Effector CD8-positive, alpha-beta T cell (primary cell): Measurements from ENCODE around the gene SLC6A2.

ENCODE experiments used
- DNase-seq: peaks from one replicate; lab custom pipeline; 2025; lab: John Stamatoyannopoulos, UW

The SLC6A2 gene

DNA sequence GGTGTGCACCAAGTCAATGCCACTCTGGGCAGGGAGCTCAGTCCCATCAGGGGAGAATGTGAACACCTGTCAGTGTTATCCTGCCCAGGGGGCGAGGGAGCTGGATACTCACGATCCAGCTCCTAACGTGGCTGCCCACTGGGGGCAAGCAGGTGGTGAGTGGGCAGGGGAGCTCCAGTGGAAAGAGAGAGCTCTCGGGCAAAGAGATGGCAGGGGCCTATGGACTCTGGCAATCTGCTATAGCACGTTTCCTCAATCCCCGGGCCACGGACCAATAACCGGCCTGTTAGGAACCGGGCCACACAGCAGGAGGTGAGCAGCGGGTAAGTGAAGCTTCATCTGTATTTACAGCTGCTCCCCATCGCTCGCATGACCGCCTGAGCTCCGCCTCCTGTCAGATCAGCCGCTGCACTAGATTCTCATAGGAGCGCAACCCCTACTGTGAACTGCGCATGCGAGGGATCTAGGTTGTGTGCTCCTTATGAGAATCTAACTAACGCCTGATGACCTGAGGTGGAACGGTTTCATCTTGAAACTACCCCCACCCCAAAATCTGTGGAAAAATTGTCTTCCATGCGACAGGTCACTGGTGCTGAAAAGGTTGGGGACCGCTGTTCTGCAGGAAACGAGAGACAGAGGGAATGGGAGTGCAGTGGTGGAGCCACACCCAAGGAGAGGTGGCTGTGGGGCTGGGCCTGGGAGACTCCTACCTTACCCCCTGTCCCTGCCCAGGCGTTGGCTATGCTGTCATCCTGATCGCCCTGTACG, 15.6 kb downstream of the SLC6A2 start:
- DNase-seq: no peak

GRCh38 chr16:55671974-55672280, 16.1 kb downstream of the SLC6A2 start:
- no peak for DNase-seq

- DNase-seq: no peak
These were observed 16.7 kb downstream of the SLC6A2 start for GRCh38 chr16:55672471-55672870.

DNA sequence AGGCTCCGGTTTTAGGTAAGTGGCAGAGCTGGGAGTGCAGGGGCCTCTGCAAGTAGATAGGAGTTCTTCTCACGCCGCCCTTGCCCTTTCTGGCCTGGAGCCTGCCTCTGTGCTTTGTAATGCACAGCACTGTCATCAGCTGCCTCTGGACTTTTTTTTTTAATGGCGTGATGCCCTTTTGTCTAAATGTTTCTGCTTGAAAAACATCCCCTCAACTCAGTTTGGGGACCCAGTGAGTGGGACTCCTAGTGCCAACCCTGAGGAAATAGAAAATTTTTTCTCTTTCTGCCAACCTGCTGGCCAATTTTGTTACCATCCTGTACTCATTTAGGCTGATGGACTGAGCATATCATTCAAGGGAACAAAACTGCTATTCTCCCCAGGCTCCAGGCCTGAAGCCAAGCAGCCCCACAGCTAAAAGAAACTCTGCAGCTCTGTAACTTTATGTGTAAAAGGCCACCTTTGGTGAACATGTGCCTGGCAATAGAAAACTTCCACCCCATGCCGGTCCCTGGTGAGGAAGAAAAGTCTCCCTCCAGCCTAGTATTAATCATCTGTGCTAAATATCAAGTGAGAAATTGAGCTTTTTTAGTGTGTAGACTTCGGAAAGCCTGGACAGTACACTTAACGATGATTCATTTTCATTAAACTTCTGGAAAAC, 22.5 kb downstream of the SLC6A2 start:
- no peak for DNase-seq

DNA sequence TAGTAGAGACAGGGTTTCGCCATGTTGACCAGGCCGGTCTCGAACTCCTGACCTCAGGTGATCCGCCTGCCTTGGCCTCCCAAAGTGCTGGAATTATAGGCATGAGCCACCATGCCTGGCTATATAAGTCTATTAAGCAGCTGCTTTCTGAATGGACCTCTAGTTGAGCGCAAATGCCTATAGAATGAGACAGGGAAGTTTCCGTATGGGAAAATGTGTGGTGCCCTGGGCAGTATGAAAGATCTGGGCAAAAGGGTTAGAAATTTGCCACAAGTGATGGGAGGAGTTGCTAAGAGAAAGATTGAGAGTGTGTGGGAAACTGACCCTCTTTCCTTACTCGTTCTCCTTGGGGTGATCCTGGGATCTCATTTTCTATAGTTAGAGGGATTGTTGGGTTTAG, 26.3 kb downstream of the SLC6A2 start:
- no peak for DNase-seq

DNA sequence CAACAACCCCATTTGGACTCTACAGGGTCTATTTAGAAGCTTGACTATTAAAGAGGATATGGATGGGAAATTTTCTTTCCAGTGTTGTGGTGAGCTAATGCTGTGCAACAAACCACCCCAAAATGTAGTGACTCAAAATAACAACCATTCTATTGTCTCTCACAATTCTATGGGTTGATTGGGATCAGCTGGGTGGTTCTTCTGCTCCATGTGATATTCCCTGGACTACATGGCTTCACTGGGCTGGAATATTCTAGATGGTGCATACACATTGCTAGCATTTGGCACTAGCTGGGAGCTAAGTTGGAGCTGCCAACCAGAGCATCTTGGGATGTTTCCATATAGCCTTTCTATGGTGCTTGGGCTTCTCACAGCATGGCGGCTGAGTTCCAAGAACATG, 30.2 kb downstream of the SLC6A2 start:
- no peak for DNase-seq

GRCh38 chr16:55686671-55687070, 30.9 kb downstream of the SLC6A2 start:
- DNase-seq: no peak

DNA sequence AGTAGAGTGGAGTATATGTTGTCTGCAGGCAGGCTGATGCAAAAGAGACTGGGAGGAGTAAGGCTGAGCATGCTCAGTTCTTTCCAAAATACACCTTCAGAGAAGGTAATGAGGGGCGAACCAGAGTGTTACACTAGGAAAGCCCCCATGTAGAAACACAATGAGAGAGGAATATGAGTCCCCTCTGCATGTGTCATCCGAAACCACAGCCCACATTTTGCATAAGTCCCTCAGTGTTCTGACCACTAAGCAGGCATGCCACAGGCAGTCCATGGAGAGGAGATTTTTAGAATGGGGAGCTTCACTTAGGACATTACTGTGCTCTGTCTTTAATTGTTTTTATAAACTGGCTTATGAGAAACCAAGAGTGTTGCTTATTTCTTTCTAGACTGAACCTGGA, 32.0 kb downstream of the SLC6A2 start:
- DNase-seq: no peak

GRCh38 chr16:55690841-55691240, 35.1 kb downstream of the SLC6A2 start:
- DNase-seq: no peak

DNA sequence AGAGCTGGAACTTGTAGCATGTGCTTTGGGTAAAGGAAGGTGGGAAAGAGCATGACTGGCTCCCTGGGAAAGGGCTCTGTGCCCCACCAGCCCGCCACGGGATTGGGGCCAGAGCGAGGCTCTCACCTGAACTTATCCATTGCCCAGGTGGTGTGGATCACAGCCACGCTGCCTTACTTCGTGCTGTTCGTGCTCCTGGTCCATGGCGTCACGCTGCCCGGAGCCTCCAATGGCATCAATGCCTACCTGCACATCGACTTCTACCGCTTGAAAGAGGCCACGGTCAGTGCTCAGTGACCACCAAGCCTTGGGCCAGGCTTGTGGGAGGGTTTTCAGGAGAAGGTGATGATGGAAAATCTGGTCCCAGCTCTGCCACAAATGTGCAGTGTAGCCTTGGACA, 36.0 kb downstream of the SLC6A2 start:
- no peak for DNase-seq

- no peak for DNase-seq
These were observed 39.8 kb downstream of the SLC6A2 start for GRCh38 chr16:55695595-55695994.

DNA sequence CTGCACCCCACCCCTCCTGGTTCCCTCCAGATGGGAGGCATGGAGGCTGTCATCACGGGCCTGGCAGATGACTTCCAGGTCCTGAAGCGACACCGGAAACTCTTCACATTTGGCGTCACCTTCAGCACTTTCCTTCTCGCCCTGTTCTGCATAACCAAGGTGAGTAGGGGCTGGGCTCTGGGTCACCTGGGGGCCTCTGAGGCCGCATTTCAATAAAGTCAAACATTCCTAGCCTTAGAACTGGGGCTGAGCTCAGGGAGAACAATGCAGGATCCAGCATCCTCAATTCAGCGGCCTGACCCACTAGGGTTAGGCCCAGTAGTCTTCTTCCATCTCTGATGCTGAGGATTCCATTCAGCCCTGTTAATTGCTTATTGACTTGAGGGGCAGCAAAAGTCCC, 42.1 kb downstream of the SLC6A2 start:
- DNase-seq: no peak

GRCh38 chr16:55698331-55698730, 42.5 kb downstream of the SLC6A2 start:
- no peak for DNase-seq

DNA sequence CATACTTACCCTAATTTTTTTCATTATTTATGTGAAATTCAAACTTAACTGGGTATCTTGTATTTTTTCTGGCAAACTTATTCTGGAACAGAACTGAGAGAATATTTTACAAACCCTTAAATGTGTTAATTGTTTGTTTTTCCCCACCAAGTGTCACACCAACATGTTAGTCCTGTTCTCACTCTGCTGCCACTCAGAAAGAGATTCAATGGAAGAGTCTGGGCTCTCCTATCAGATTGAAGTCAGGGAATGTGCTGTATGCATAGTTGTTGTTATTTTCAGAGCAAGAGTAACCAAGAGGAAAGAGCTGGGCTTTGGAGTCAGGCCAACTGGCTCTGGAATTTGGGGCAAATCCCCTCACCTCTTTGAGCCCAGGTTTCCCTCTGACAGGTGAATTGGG, 43.2 kb downstream of the SLC6A2 start:
- DNase-seq: no peak

DNA sequence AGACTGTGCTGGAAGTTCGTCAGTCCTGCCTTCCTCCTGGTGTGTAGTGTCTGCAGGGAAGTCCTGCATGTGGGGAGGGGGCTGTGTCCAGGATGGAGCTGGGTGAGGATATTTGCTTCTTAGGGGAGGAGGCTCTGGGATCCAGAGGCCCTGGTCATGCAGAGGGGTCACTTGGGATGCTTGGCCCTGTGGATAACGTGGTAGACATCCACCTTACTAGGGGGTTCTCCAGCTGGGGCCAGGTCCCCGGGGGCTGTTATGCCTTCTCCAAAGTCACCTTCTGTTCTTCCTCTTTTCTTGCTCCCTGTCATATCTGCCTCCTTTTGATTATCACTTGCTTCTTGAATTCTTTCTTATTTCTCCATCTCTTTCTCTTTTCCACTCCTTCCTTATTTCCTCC, 43.8 kb downstream of the SLC6A2 start:
- DNase-seq: no peak

DNA sequence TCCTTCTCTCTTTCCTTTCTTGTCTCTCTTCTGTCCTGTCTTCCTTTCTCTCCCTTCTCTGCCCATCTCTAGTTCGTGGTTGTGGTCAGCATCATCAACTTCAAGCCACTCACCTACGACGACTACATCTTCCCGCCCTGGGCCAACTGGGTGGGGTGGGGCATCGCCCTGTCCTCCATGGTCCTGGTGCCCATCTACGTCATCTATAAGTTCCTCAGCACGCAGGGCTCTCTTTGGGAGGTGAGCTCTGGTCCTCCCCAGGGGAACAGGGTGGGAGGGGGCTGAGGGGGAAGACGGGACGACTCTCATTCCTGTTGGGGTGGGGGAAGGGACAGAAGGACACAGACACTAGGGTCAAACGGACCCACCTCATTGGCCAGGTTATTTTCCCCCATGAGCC, 44.3 kb downstream of the SLC6A2 start:
- no peak for DNase-seq

GRCh38 chr16:55700961-55701360, 45.2 kb downstream of the SLC6A2 start:
- no peak for DNase-seq

DNA sequence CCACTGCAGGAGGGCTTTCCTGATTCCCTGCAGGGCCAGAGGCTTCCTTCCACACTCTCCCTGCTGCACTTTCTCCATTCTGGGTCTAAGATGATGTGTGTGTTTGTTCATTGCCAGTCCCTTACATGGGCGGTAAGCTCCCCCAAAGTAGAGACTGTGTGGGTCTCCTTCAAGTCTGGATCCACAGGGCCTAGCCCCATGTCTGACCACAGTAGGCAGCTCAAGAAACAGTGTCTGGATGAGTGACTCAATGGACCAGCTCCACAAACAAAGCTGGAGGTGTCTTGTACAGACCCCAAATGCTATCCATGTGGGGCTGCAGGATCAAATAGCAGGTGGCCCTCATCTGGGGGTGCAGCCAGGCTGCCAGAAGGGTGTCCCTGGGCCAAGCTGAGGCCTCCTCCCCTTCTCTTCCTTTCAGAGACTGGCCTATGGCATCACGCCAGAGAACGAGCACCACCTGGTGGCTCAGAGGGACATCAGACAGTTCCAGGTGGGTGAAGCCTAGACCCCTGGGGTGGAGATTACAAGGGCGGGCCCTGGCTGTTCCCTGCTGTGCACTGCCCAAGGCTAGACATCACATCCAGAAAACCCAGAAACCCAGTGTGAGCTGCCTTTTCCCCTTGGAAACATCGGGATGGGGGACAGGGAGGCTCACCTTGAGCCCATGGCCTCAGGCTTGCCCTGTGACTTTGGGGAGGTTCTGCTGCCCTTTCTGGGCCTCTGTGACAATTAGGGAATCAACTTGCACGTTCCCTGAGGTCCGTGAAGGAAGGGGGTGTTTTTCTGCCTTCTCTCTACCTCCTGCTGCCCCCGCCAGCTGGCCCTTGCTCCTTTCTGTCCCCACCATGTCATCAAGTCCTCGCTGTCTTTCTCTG, 45.9 kb downstream of the SLC6A2 start:
- DNase-seq: no peak

DNA sequence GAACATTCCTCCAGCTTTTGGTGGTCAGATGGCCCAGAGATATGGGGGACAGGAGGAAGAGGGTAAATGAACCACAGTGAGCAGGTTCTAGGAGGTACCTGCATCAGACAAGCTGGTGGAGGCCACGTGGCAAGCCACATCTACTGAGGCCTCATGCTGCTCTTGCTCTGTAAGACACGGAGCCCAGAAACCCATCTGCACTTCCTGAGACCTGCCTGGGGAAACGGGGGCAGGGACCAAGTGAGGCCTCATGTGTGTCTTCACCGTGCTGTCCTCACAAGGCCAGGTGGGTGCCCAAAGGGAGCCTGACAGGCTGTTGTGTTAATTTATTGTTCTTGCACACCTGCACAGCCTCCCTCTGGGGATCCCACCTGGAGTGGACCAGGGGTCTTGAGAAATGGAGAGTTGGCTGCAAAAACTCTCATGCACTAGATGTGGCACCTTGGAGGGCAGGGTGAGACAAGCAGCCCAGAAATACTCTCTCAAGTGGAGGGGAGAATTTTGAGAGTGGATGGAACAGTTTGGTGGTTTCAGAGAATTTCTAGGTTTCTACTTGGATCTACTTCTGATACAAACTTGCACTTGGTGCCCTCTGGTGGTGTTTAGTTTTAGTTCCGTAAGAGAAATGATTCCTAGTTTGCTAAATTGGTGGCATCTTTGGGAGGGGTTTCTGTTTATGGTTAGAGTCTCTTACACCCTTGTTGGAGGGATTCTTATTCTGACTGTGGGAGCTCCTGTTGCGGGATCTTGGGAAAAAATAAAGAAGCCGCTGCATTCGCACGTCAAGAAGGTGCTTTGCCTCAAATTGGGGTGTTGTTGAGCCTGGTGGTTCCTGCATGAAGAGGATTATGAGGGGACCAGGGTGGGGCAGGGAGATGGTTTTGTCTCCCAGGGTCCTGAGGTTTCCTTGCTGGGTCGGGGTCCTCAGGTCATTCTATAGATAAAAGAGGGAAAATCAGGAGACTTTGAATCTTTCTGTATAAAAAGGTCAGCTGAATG, 47.5 kb downstream of the SLC6A2 start:
- no peak for DNase-seq

DNA sequence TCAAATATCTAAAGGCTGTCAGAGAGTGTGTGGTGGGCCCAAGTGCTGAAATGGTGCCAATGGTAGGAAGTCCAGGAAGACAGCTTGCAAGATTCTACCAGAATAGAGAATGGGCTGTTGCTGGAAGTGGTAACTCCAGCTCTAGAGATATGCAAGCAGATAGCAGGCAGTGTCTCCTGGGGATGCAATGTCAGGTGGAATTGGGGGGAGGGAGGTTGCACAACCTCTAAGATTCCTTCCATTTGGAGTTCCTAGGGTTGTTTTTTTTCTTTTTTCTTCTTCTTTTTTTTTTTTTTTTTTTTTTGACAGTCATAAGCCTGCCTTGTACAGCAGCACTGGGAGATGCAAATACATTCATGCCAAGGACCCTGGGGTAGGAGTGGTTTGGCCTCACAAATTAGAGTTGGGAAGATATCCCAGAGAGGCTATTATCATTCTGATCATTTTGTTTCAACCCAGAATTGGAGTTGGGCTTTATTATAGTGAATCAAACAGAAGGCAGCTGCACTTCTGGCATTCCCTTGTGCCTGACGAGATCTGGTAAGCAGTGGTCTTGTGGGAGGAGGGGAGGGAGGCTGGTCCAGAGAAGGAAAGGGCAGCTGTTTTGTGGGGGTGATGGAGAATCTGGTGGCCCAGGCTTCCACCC, 51.1 kb downstream of the SLC6A2 start:
- DNase-seq: no peak

- no peak for DNase-seq
These were observed 54.0 kb downstream of the SLC6A2 start for GRCh38 chr16:55709801-55710200.
